NCI-H1417 (cell line): ENCODE results near the gene ACSL5.
"Not testable (repeated sequence)": the region's sequence is repeated elsewhere in the genome, so short reads cannot be mapped to it uniquely, and the experiment has no call there.

Experiments
- DNase-seq, 3 experiments: peaks; one replicate each; lab custom pipeline; 2025; lab: John Stamatoyannopoulos, UW

Gene ACSL5

DNA sequence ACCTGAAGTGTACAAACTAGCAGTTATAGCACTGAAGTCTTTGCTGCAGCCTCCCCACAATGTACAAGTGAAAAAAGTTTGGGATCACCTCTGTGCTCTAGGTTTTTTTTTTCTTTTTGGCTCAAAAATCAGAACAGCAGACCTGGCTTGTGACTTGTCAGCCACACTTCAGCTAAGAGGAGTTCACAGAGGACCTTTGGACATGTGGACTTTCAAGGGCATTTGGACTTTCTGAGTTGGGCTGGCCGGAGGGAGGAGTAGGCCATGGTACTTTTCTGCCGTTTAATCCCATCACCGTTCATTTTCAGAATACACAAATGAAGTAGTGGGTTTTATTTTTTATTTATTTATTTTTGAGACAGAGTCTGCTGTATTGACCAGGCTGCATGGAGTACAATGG, 21.9 kb upstream of the ACSL5 start:
- no peak for DNase-seq

DNA sequence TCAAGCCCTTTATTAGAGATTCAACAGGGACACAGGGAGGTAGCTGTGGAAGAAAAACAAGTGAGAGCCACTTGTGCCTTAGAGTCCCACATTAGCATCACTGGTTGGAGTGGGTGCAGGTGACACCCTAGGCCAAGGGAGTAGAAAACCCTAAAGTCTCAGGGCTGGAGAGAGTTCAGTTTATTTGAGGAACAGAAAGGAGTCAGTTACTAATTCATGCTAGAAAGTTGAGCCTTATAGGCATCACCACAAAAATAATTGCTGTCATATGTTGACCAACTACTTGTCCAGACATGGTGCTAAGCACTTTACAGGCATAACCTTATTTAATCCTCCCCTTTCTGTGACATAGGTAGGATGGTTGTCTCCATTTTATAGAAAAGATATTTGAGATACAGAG, 20.9 kb upstream of the ACSL5 start:
- no peak for DNase-seq

DNA sequence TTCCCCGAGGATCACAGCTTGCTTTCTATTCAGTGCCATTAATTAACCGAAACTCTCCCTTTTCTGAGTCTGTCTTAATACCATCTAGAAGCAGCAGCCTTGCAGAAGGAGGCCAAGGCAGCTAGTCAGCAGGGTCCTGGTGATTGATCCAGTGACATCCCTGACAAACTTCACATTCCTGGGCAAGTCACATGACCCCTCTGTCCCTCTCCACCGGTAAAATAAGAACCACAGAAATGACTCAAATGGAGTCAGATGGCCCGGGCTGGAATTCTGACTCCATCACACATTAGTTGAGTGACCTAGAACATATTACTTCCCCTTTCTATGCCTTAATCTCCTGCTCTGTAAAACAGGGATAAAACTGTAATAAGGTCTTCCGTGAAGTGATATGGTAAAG, 17.2 kb upstream of the ACSL5 start:
- no peak for DNase-seq

DNA sequence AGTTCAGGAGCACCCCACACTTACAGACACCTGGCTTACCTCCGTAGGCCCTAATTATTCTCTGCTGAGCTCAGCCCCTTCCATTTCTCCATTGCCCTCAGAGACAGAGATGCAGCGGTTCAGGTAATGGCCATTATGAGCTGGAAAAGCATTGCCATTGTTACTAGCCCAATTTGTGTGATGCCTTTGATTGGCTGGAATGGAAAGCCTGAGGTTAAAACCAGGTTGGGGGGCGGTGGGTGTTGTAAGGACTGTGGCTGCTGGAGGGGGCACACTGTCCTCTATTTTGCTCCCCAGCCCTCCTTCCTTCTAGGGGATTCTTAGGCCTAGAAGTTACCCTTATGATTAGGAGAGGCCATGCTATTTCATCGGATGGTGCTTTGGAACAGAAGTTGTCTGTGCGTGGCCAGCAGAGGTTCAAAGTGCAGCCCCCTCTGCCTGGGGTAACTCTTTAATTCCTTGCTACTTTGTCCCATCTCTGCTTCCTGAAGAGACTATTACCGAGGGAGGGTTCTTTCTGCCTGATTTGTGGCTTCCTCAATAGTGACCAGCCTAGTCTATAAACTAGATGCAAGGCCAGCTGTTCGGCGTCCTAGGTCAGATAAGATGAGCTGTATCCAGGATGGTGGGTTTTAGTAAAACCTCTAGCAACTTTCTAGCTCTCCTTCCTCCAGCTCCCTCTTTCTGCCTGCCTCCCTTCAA, 14.2 kb upstream of the ACSL5 start:
- DNase-seq, result no peak

DNA sequence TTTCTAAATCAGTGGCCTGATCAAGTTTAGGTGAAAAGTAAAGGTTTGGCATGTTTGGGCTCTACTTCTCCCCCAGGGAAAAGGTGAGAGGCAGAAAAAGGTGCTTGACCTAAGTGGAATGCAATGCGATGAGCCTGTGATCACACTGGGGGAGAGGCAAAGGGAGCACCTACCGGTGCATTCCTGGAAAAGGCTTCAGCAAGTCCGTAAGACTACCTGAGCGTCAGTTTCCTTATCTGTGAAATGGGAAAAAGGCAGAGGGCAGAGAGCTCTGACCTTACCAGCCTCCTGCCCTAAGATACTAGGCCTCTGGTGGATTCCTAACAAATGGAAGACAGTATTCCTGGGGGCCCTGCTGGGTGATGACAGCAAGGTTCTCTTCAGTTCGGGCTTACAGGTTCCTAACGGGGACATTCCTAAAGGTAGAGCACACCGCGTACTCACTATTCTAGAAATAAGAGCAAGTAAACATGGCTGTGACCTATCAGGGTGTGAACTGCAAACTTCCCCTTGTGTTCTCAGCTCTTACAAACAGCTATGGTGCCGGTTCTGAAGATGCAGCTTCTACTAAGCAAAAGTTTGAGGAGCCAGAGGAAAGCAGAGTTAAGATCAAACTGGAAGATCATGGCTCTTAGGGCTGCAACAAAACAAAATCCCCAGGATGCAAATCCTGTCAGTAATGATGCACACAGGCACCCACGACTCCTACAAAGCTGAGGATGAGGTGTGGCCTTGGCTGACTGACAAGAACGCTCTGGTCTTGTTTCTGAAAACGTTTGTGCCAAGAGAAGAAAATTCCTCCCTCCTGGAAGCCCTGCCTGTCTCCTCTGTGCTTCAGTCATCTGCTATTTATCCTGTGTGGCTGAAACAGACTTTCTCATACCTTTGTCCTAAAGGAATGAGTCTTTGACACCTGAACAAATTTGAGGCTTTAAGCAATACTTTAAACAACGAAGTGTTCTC, 13.3 kb upstream of the ACSL5 start:
- DNase-seq, result no peak

DNA sequence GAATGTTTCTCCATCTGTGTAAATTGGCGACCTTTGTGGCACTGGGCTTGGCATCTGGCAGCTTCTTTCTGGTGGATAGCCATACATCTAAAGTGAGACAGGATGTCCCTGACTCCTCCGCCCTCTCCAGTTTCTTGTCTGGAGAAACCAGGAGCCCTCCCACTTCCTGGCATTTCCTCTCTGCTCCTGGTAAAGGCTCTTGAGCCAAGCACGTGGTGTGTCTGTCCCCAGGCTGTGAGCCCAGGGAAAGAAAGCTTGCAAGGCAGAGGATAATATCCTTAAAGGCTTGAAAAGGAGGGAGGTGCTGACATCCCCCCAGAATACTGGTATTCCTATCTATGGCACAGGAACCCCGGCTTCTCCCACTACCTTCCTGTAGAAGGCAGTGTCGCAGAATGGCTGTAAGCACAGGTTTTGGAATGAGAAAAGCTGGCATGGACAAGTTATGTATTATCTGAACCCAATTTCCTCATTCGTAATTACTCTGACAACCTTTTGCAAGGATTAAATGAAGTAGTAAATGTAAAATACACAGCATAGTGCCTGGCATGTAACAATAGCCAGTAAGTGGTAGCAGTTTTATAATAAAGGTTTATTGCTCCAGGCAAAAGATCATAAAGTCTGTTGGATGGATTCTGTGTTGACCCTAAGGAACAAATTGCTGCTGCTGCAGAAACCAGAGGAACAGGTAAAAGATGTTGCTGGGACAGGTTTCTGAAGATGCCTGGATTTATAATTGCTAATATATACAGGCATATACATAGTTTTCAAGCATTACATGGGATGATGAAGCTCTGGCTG, 11.8 kb upstream of the ACSL5 start:
- peak in 1 of 3 experiments; percentile 12 for DNase-seq

DNA sequence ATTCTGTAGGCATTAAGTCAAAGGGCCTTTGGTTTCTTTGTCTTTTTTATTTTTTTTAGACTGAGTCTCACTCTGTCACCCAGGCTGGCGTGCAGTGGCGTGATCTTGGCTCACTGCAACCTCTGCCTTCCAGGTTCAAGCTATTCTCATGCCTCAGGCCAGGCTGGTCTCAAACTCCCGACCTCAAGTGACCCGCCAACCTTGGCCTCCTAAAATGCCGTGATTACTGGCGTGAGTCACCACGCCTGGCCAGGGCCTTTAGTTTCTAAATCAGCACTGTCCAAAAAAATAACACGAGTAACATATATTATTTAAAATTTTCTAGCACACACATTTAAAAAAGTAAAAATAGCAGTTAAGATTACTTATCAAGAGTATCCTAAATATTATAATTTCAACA, 11.1 kb upstream of the ACSL5 start:
- DNase-seq, result no peak

DNA sequence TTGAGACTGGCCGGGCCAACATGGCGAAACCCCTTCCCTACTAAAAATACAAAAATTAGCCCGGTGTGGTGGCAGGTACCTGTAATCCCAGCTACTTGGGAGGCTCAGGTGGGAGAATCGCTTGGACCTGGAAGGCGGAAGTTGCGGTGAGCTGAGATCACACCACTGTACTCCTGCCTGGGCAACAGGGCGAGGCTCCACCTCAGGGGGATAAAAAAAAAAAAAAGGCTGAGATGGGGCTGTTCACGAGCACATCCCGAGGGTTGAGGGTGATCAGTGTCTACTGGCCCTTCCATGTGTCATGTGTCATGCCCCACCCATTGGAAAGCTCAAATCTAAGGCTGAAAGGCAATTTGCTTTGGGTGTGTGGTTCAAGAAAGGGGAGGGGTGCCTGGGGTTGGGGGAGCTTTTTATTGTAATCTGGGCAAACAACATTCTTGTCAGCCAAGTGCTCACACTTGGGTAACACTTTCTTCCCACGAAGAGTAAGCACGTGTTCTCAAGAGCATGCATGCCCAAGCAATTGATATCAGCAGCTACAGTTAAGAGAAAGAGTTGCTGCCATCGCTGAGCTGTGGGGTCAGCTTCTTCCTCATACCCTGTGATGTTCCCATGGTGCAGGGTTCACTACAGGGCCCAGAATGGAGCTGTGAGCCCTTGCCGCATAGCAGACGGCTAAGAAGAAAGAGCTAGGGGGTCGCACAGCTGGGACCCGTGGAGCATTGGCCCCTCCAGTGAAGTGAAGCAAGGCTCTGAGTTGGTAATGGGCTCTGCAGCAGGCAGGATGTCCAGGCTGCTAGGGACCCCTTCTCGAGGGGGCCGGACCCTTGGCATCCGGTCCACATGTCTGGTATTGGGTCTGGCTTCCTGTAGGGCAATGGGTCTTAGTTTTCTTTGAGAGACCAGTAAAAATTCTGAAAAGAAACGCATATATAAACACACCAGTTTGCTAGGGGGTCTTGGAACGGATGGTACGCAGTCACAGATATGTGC, 9.9 kb upstream of the ACSL5 start:
- DNase-seq, result no peak

DNA sequence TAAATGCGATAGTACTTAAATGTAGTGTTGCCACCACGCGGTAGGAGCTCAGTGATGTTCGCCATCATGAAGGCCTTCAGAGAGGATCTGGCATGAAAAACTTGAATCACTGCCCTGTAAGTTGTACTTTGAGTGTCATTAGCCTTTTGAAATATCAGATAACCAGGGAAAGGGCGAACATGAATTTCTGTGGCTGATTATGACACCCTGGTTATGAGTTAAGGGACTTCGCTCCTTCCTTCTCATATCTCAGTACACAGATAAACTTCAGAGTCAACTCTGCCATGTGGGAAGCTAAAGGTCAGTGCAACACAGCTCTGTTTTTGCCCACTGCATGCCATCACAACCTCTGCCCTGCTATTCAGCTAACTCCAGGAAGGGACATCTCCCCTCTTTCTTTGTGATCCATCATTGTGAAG, 8.9 kb upstream of the ACSL5 start:
- DNase-seq, result no peak

DNA sequence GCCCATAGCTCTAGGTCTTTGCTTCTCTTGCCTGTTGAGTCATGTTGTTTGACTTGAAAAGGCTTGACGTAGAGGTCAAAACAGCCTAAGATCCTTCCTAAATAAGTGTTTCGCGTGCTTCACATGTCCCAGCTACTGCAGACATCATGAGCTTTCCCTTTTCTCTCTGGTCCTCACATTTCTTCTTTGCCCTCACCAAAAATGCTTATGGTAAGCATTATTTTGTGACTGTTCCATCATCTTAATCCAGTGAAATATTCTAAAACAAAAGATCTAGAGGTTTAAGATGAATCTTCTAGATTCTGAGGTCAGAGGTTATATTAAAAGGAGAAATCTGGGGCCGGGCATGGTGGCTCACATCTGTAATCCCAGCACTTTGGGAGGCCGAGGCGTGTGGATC, 8.5 kb upstream of the ACSL5 start:
- no peak for DNase-seq

DNA sequence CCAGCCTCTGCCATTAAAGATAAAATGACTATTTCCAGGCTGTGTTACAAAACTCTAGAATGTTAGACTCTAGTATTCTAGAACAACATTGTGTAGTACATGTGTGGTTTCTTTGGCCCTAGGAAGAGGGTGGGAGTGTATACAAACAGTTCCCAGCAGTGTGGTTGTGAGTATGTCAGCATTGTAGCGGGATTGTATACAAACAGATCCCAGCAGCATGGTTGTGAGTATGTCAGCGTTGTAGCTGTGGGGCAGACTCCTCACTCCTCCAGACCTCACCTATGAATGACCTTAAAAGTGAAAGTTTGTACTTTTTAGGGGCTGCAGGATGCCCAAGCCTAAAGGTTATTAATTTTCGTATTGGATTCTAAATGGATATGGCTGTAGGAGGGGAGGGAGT, 6.9 kb upstream of the ACSL5 start:
- DNase-seq, result no peak

DNA sequence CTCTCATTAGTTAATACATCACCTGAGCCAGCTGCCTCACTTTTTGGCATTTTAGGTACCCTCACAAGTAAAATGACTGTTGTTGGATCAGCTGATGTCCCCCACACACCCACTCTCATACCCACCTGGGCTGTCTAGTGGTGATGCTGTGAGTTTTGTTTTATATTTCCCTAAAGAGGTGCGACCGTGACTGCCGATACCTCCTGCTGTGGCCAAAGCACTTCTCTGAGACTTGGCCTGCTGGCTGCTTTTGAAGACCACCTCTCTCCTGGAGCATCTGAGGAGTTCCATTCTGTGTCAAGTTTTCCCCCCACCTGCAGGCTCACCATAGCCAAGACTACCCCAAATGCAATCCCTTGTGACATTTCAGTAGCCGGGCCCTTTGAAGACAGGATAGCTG, 6.4 kb upstream of the ACSL5 start:
- DNase-seq, result no peak

DNA sequence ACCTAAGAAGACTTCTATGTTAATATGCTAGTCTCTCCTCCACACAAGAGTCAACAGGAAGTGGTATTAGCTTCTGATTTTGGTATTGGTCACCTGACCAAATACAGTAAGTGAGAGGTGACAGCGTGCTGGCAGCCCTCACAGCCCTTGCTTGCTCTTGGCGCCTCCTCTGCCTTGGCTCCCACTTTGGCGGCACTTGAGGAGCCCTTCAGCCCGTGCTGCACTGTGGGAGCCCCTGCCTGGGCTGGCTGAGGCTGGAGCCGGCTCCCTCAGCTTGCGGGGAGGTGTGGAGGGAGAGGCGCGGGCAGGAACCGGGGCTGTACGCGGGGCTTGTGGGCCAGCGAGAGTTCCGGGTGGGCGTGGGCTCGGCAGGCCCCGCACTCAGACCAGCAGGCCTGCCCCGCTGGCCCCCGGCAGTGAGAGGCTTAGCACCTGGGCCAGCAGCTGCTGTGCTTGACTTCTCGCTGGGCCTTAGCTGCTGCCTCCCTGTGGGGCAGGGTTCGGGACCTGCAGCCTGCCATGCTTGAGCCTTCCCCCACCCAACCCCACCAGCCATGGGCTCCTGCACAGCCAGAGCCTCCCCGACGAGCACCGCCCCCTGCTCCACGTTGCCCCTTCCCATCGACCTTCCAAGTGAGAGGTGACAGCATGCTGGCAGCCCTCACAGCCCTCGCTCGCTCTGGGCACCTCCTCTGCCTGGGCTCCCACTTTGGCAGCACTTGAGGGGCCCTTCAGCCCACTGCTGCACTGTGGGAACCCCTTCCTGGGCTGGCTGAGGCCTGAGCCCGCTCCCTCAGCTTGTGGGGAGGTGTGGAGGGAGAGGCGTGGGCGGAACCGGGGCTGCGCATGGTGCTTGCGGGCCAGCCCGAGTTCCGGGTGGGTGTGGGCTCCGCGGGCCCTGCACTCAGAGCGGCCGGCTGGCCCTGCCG, 4.2 kb upstream of the ACSL5 start:
- DNase-seq, result no peak

DNA sequence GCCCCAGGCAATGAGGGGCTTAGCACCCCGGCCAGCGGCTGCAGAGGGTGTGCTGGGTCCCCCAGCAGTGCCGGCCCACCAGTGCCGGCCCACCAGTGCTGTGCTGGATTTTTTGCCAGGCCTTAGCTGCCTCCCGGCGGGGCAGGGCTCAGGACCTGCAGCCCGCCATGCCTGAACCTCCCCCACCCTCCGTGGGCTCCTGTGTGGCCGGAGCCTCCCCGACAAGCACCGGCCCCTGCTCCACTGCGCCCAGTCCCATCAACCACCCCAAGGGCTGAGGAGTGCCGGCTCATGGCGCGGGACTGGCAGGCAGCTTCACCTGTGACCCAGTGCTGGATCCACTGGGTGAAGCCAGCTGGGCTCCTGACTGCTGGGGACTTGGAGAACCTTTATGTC, 3.5 kb upstream of the ACSL5 start:
- no peak for DNase-seq

DNA sequence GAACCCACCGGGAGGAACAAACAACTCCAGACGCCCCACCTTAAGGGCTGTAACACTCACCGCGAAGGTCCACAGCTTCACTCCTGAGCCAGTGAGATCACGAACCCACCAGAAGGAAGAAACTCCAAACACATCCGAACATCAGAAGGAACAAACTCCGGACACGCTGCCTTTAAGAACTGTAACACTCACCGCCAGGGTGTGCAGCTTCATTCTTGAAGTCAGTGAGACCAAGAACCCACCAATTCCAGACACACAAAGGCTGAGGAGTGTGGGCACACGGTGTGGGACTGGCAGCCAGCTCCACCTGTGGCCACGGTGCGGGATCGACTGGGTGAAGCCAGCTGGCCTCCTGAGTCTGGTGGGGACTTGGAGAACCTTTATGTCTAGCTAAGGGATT, 2.6 kb upstream of the ACSL5 start:
- not testable (repeated sequence) for DNase-seq

DNA sequence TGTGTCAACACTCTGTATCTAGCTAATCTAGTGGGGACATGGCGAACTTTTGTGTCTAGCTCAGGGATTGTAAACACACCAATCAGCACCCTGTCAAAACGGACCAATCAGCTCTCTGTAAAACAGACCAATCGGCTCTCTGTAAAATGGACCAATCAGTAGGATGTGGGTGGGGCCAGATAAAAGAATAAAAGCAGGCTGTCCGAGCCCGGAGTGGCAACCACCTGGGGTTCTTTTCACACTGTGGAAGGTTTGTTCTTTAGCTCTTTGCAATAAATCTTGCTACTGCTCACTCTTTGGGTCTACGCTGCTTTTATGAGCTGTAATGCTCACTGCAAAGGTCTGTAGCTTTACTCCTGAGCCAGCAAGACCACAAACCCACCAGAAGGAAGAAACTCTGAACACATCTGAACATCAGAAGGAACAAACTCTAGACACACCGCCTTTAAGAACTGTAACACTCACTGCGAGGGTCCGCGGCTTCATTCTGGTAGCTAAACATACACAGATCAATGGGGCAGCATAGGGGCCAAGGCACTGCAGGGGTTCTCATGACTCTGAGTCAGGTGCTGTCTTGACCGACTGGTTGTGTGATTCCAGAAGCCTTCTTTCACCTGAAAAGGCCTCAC, 1.6 kb upstream of the ACSL5 start:
- not testable (repeated sequence) for DNase-seq

DNA sequence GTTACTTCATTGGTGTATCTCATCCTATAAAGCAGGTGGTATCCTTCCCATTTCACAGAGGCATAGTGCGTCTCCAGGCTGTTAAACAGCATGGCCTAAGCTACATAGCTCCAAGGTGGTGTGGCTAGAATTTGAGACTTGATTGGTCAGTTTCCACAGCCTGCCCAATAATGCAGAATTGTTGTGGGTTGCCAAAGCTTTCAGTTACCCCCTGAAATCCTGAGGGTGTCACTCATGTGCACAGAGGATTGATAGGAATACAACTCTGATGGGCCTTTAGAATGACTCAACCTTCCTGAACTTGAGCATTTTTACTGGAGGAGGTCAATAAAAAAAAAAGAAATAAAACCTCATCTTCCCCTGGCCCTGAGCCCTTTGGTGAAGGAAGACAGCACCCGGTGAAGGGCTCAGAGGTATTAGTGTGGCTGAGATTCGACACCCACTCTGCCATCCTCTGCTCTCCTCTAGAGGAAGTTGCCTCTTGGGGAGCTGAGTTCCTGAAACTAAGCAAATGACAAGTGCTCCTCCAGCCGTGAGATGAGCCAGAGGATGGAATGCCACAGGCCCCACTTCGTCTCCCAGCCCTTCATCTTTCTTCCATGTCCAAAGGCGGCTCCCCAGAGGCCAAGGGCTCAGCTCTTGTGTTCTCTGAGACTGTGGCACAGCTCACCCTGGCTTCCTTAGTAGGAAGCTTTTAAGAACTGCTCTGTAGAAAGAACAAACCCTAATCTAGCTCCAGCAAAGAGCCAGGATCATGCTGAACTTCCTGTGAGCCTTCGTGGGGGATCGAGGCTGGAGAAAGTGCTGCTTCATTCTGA, 1.0 kb downstream of the ACSL5 start:
- no peak for DNase-seq

DNA sequence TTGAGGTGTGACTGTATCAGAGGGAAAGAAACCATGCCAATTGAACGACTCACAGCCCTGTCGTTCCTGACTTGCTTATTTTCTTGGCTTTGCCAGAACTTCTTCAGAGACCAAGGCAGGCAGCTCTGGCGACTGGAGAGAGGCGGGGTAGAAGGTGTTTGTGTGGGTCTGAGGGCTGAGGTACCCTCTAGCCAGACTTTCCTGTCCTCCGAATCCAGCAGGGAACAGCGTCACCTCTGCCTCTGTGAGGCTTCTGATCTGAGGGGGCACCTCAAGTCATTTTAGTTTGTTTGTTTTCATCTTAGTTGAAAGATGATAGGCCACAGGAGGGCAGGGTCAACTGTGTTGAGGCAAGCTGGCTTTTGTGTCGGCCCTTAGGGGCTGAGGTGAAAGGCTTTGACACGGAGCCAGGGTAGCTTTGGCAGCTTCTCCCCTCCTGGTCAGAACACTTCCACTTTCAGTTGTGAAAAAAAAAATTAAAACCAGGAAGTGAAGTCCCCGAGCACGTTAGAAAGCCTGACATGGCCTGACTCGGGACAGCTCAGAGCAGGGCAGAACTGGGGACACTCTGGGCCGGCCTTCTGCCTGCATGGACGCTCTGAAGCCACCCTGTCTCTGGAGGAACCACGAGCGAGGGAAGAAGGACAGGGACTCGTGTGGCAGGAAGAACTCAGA, 1.9 kb downstream of the ACSL5 start:
- DNase-seq, result no peak
